Hepatocyte (in vitro differentiated cells): Measurements from ENCODE around the gene ZBTB16. TPM values are rescaled to one million over a fixed set of nuclear protein-coding genes. Genes with fewer than 3 reads are reported as not detected.

ENCODE experiments used
- DNase-seq: peaks from one replicate; pipeline ENCODE4 v3.0.0-alpha.2; 2016; ENCODE audit warnings: low spot score
- H2AFZ ChIP-seq: fragments of 200-600 bp; sonication (generic); 2 replicates; pipeline ENCODE4 v1.6.0; 2016; ENCODE audit warnings: antibody characterized with exemption, mild to moderate bottlenecking
- H3K27ac ChIP-seq: fragments of 200-600 bp; sonication (generic); 2 replicates; pipeline ENCODE4 v1.5.1; 2016; ENCODE audit warnings: mild to moderate bottlenecking
- H3K27me3 ChIP-seq: fragments of 200-600 bp; sonication (generic); 2 replicates; pipeline ENCODE4 v1.6.1; 2016
- H3K36me3 ChIP-seq: fragments of 200-600 bp; sonication (generic); replicated peaks from 2 replicates; pipeline ENCODE4 v1.5.1; 2016; ENCODE audit warnings: low read depth; ENCODE audit not compliant: insufficient read depth
- H3K4me1 ChIP-seq: fragments of 200-600 bp; sonication (generic); 2 replicates; pipeline ENCODE4 v1.5.1; 2016; ENCODE audit warnings: mild to moderate bottlenecking, moderate library complexity; ENCODE audit not compliant: insufficient read depth
- H3K4me2 ChIP-seq: fragments of 200-600 bp; sonication (generic); 2 replicates; pipeline ENCODE4 v1.6.0; 2016
- H3K4me3 ChIP-seq: fragments of 200-600 bp; sonication (generic); 2 replicates; pipeline ENCODE4 v1.5.1; 2016; ENCODE audit warnings: mild to moderate bottlenecking
- H3K79me2 ChIP-seq: fragments of 200-600 bp; sonication (generic); 2 replicates; pipeline ENCODE4 v1.6.0; 2017; ENCODE audit warnings: mild to moderate bottlenecking
- H3K9me2 ChIP-seq: fragments of 200-600 bp; sonication (generic); replicated peaks from 2 replicates; pipeline ENCODE4 v1.6.0; 2017; ENCODE audit warnings: mild to moderate bottlenecking; ENCODE audit not compliant: insufficient read depth
- H3K9me3 ChIP-seq: fragments of 200-600 bp; sonication (generic); 2 replicates; pipeline ENCODE4 v1.5.1; 2016; ENCODE audit warnings: low read depth, mild to moderate bottlenecking
- H4K20me1 ChIP-seq: fragments of 200-600 bp; sonication (generic); 2 replicates; pipeline ENCODE4 v1.6.0; 2016; ENCODE audit warnings: mild to moderate bottlenecking; ENCODE audit not compliant: insufficient read depth, poor library complexity, severe bottlenecking
- CTCF ChIP-seq: fragments of 200-600 bp; sonication (generic); IDR thresholded peaks from 2 replicates; pipeline ENCODE4 v1.5.1; 2016; ENCODE audit warnings: antibody characterized with exemption, mild to moderate bottlenecking; ENCODE audit not compliant: poor library complexity
- EZH2 ChIP-seq: fragments of 200-600 bp; sonication (generic); IDR thresholded peaks from 2 replicates; pipeline ENCODE4 v1.6.1; 2016; ENCODE audit warnings: antibody characterized with exemption, mild to moderate bottlenecking, borderline replicate concordance
- EZH2phosphoT487 ChIP-seq: fragments of 200-600 bp; sonication (generic); IDR thresholded peaks from one replicate; pipeline ENCODE4 v1.6.1; 2018; ENCODE audit warnings: antibody characterized with exemption, mild to moderate bottlenecking, low read depth, moderate library complexity; ENCODE audit not compliant: unreplicated experiment, severe bottlenecking
- WGBS: methylation state at CpG from one replicate; pipeline ENCODE4 v1.1.6; 2016; ENCODE audit warnings: low lambda C conversion rate; ENCODE audit errors: missing lambda C conversion rate; 5-methylcytosine and 5-hydroxymethylcytosine counted together
- polyA plus RNA-seq: library from polyadenylated mRNA; unstranded; fragments of >200 nt; fragmentation: Nextera tagmentation; extraction: Ambion mirVana; gene quantifications from 2 replicates; pipeline ENCODE4 v1.2.1, GENCODE V29; 2016
- total RNA-seq: library from RNA; depleted of rRNA; stranded (reverse); fragments of >200 nt; gene quantifications from 2 replicates; pipeline ENCODE4 v1.2.3, GENCODE V29; 2014

The ZBTB16 gene
- total and polyA plus RNA-seq, 2 experiments from 2014 or later, result 30.1 to 52.3 TPM

GRCh38 chr11:114247070-114247789, 187.7 kb downstream of the ZBTB16 start:
- no peak for DNase-seq
- Histone ChIP-seq H4K20me1 (no peaks in the 10 kb centered on the region), H3K27ac (no peak overlapping the region), H3K4me1 (no peaks in the 10 kb centered on the region), H3K27me3 (no peaks in the 10 kb centered on the region), H3K4me3 (no peak overlapping the region), H3K9me2 (no peaks in the 10 kb centered on the region), H3K36me3 (no peaks in the 10 kb centered on the region), H3K4me2 (no peak overlapping the region), H3K9me3 (no peaks in the 10 kb centered on the region), H2AFZ (no peak overlapping the region), H3K79me2 (no peaks in the 10 kb centered on the region)
- TF ChIP-seq EZH2phosphoT487 (no peak), EZH2 (no peak), CTCF (no peak)
- WGBS, result 96% methylated on average over 11 of the region's 11 CpGs

- Histone ChIP-seq H3K4me2 (no peak overlapping the region), H3K27ac (no peak overlapping the region), H3K4me1 (no peaks in the 10 kb centered on the region), H3K9me2 (no peaks in the 10 kb centered on the region), H2AFZ (no peak overlapping the region), H3K36me3 (no peaks in the 10 kb centered on the region), H3K4me3 (no peak overlapping the region), H4K20me1 (no peaks in the 10 kb centered on the region), H3K9me3 (no peaks in the 10 kb centered on the region), H3K79me2 (no peaks in the 10 kb centered on the region), H3K27me3 (no peaks in the 10 kb centered on the region)
- 95% methylated on average over 17 of the region's 17 CpGs for WGBS
- no peak for TF ChIP-seq EZH2
- no peak for TF ChIP-seq EZH2phosphoT487
- no peak for TF ChIP-seq CTCF
- DNase-seq, result no peak
Measured at GRCh38 chr11:114250180-114250579, 190.7 kb downstream of the ZBTB16 start.

- Histone ChIP-seq H4K20me1 (no peaks in the 10 kb centered on the region), H3K36me3 (no peaks in the 10 kb centered on the region), H3K4me1 (no peaks in the 10 kb centered on the region), H3K9me2 (no peaks in the 10 kb centered on the region), H3K9me3 (no peaks in the 10 kb centered on the region), H3K27ac (no peak overlapping the region), H3K27me3 (no peaks in the 10 kb centered on the region), H3K4me2 (no peak overlapping the region), H3K79me2 (no peaks in the 10 kb centered on the region), H2AFZ (no peak overlapping the region), H3K4me3 (no peak overlapping the region)
- 84% methylated on average over 14 of the region's 14 CpGs for WGBS
- DNase-seq, result no peak
- TF ChIP-seq EZH2phosphoT487 (no peak), CTCF (no peak), EZH2 (no peak)
Measured at GRCh38 chr11:114250993-114251814, 191.7 kb downstream of the ZBTB16 start.
